Thyroid gland (tissue), 4 donors: ENCODE results near the gene SERPINB1. TPM values are rescaled to one million over a fixed set of nuclear protein-coding genes. Genes with fewer than 3 reads are reported as not detected.
A peak's percentile ranks its signal among the peaks of the same experiment; 100 is the strongest.

Experiments
- DNase-seq, 2 donors: peaks; one replicate each; pipeline ENCODE4 v3.0.0-alpha.2; 2019
- H3K27ac ChIP-seq, 3 donors: fragments of 200-600 bp; sonication (generic); 1 replicate in 2 of 3; 2 replicates in 1 of 3; pipeline ENCODE4 v1.5.1; 2016 to 2019; ENCODE audit warnings: mild to moderate bottlenecking in 1 of 3, moderate library complexity in 1 of 3
- H3K27me3 ChIP-seq: fragments of 200-600 bp; sonication (generic); one replicate; pipeline ENCODE4 v1.5.1; 2019
- H3K36me3 ChIP-seq, 2 donors: fragments of 200-600 bp; sonication (generic); one replicate each; pipeline ENCODE4 v1.5.1; 2016 to 2019
- H3K4me1 ChIP-seq, 2 donors: fragments of 200-600 bp; sonication (generic); one replicate each; pipeline ENCODE4 v1.5.1; 2017 to 2019
- H3K4me3 ChIP-seq, 3 donors: fragments of 200-600 bp; sonication (generic); replicated peaks in 1 of 3; 1 replicate in 2 of 3; 2 replicates in 1 of 3; pipeline ENCODE4 v1.5.1; 2016; ENCODE audit warnings: mild to moderate bottlenecking in 1 of 3
- H3K9me3 ChIP-seq: fragments of 200-600 bp; sonication (generic); one replicate; pipeline ENCODE4 v1.5.1; 2017
- CTCF ChIP-seq, 6 experiments: fragments of 200-600 bp in 3 of 6; fragments of 450-650 bp in 3 of 6; sonication (generic) in 3 of 6; IDR thresholded peaks; one replicate each; pipeline ENCODE4 v1.5.1; 2016 to 2019; ENCODE audit warnings: antibody characterized with exemption in 6 of 6, mild to moderate bottlenecking in 2 of 6, inconsistent platforms in 1 of 6, moderate library complexity in 1 of 6
- POLR2A ChIP-seq, 2 donors: fragments of 450-650 bp; IDR thresholded peaks; one replicate each; pipeline ENCODE4 v1.6.1; 2017; ENCODE audit warnings: antibody characterized with exemption in 2 of 2, mild to moderate bottlenecking in 2 of 2, moderate library complexity in 1 of 2
- WGBS, 2 donors: methylation state at CpG; one replicate each; pipeline ENCODE4 v1.1.5; 2017; 5-methylcytosine and 5-hydroxymethylcytosine counted together
- intact Hi-C: fragments of 100-400 bp; cut with DNase I; formaldehyde crosslinking; loops from one replicate; pipeline ENCODE4 v1.15.1; 2023
- total RNA-seq, 4 donors: library from RNA; depleted of rRNA; stranded (reverse); fragments of >200 nt; gene quantifications; one replicate each; pipeline ENCODE4 v1.2.3, GENCODE V29; 2016

The SERPINB1 gene
- total RNA-seq, result 10 to 100 TPM; 36.2 to 52.8 (median 43.4) TPM

GRCh38 chr6:2841264-2842138 lies at the start of gene SERPINB1:
Gene SERPINB1 (minus strand): TSS chr6:2841863. CDS start chr6:2840586, 1,277 bp downstream.
- DNase-seq, result peak; percentile 86 to 87
- Histone ChIP-seq H3K4me1 (peaks cover 21 to 35% of the 10 kb centered on the region in 2 donors), H3K36me3 (peaks cover 4 to 10% of the 10 kb centered on the region in 2 donors), H3K27ac (peak within 1 kb of the TSS; percentile 93 to 99 (median 97)), H3K9me3 (no peaks in the 10 kb centered on the region), H3K4me3 (peak within 1 kb of the TSS; percentile 9 to 54 (median 51)), H3K27me3 (no peaks in the 10 kb centered on the region)
- WGBS, 2 donors, result 1 to 4% methylated on average over 25 to 37 of the region's 67 CpGs
- peak in 1 of 6 experiments; percentile 14 for TF ChIP-seq CTCF (IDR thresholded peaks at IDR 0.05)
- peak in 1 of 2 donors; percentile 71 for TF ChIP-seq POLR2A (IDR thresholded peaks at IDR 0.05)
- intact Hi-C loops, result loop anchor here (2.0 to 10.0 kb wide), 3 partner anchors 53 to 213 kb away; no protein-coding TSS in a partner anchor

GRCh38 chr6:2890976-2891767 lies 49.5 kb upstream of the SERPINB1 start:
- Histone ChIP-seq H3K27me3 (no peaks in the 10 kb centered on the region), H3K4me3 (no peak overlapping the region), H3K9me3 (no peaks in the 10 kb centered on the region), H3K27ac (no peak overlapping the region), H3K4me1 (no peaks in the 10 kb centered on the region), H3K36me3 (peaks cover 37 to 55% of the 10 kb centered on the region in 2 donors)
- DNase-seq, result no peak
- intact Hi-C loops, result no loop called here
- TF ChIP-seq CTCF (IDR thresholded peaks at IDR 0.05), result no peak
- no peak for TF ChIP-seq POLR2A (IDR thresholded peaks at IDR 0.05)
- 88 to 92% methylated on average over 13 to 14 of the region's 14 CpGs for WGBS, 2 donors

- Histone ChIP-seq H3K4me3 (no peak overlapping the region), H3K36me3 (peaks cover 8 to 19% of the 10 kb centered on the region in 2 donors), H3K4me1 (no peaks in the 10 kb centered on the region), H3K27me3 (no peaks in the 10 kb centered on the region), H3K27ac (no peak overlapping the region), H3K9me3 (no peaks in the 10 kb centered on the region)
- intact Hi-C loops, result no loop called here
- TF ChIP-seq POLR2A (IDR thresholded peaks at IDR 0.05) (no peak), CTCF (IDR thresholded peaks at IDR 0.05) (no peak)
- WGBS, 2 donors, result 55 to 70% methylated on average over 6 of the region's 6 CpGs
- no peak for DNase-seq
Observed at GRCh38 chr6:2885967-2886735, 44.5 kb upstream of the SERPINB1 start.

GRCh38 chr6:2884804-2885203 lies 43.1 kb upstream of the SERPINB1 start:
- Histone ChIP-seq H3K27me3 (no peaks in the 10 kb centered on the region), H3K9me3 (no peaks in the 10 kb centered on the region), H3K27ac (no peak overlapping the region), H3K4me3 (no peak overlapping the region), H3K36me3 (peaks cover 0 to 5% of the 10 kb centered on the region in 2 donors), H3K4me1 (no peaks in the 10 kb centered on the region)
- WGBS, 2 donors, result 93 to 95% methylated on average over 3 of the region's 3 CpGs
- intact Hi-C loops, result no loop called here
- TF ChIP-seq POLR2A (IDR thresholded peaks at IDR 0.05) (no peak), CTCF (IDR thresholded peaks at IDR 0.05) (no peak)
- no peak for DNase-seq
